Colonic mucosa (tissue), 4 donors: ENCODE results near the gene GRHL3. TPM values are rescaled to one million over a fixed set of nuclear protein-coding genes. Genes with fewer than 3 reads are reported as not detected.

Experiments used
- DNase-seq: peaks from one replicate; pipeline ENCODE4 v3.0.0-alpha.2; 2020
- H3K27ac ChIP-seq: fragments of 200-600 bp; one replicate; pipeline ENCODE4 v1.8.0; 2021
- H3K27me3 ChIP-seq: fragments of 200-600 bp; one replicate; pipeline ENCODE4 v1.8.0; 2021
- H3K36me3 ChIP-seq: fragments of 200-600 bp; one replicate; pipeline ENCODE4 v1.8.0; 2021
- H3K4me1 ChIP-seq: fragments of 200-600 bp; one replicate; pipeline ENCODE4 v1.8.0; 2021; ENCODE audit warnings: mild to moderate bottlenecking
- H3K4me3 ChIP-seq: fragments of 200-600 bp; one replicate; pipeline ENCODE4 v1.8.0; 2021
- H3K9ac ChIP-seq, 2 donors: one replicate each; pipeline ENCODE4 v1.7.0; 2013; ENCODE audit warnings: control low read depth in 2 of 2, low read depth in 2 of 2, low read length in 2 of 2
- H3K9me3 ChIP-seq: fragments of 200-600 bp; one replicate; pipeline ENCODE4 v1.8.0; 2021
- CTCF ChIP-seq: fragments of 200-600 bp; IDR thresholded peaks from one replicate; pipeline ENCODE4 v1.8.0; 2022; ENCODE audit warnings: antibody characterized with exemption, mild to moderate bottlenecking
- intact Hi-C: fragments of 100-400 bp; cut with DNase I; formaldehyde crosslinking; loops from one replicate; pipeline ENCODE4 v1.14.1; 2022
- total RNA-seq, 2 donors: library from RNA; stranded (reverse); fragmentation: NEBNext Ultra II Directional in 1 of 2; extraction: Animal tissue kit (Norgen Biotek cat#: 25700) in 1 of 2; gene quantifications; one replicate each; pipeline ENCODE4 v1.2.1, GENCODE V29; 2021
- donor health status: healthy.
- donor health status: DM: no; HTN: no; CAD: no.
- donor health status: DM: no; HTN: no; CAD: no.

The GRHL3 gene
- total RNA-seq, 2 donors from 2014 or later: 0.64 to 1.5 TPM

GRCh38 chr1:24360681-24361080, 41.5 kb downstream of the GRHL3 start:
- Histone ChIP-seq H3K36me3 (no peaks in the 10 kb centered on the region), H3K9me3 (no peaks in the 10 kb centered on the region), H3K27ac (no peak overlapping the region), H3K9ac (no peak overlapping the region), H3K4me1 (peaks cover 8% of the 10 kb centered on the region), H3K27me3 (no peaks in the 10 kb centered on the region), H3K4me3 (no peak overlapping the region)
- no peak for TF ChIP-seq CTCF
- DNase-seq: no peak
- intact Hi-C loops: no loop called here

GRCh38 chr1:24361811-24362210, 42.7 kb downstream of the GRHL3 start:
- no peak for TF ChIP-seq CTCF
- H3K27ac ChIP-seq: no peak overlapping the region
- no peak overlapping the region for H3K4me3 ChIP-seq
- H3K4me1 ChIP-seq: peaks cover 8% of the 10 kb centered on the region
- intact Hi-C loops: no loop called here
- no peaks in the 10 kb centered on the region for H3K27me3 ChIP-seq
- no peak for DNase-seq
- no peaks in the 10 kb centered on the region for H3K9me3 ChIP-seq
- no peak overlapping the region for H3K9ac ChIP-seq
- no peaks in the 10 kb centered on the region for H3K36me3 ChIP-seq

GRCh38 chr1:24362396-24362795, 43.2 kb downstream of the GRHL3 start:
- Histone ChIP-seq H3K27me3 (no peaks in the 10 kb centered on the region), H3K4me1 (peaks cover 8% of the 10 kb centered on the region), H3K9me3 (no peaks in the 10 kb centered on the region), H3K4me3 (no peak overlapping the region), H3K9ac (no peak overlapping the region), H3K27ac (no peak overlapping the region), H3K36me3 (no peaks in the 10 kb centered on the region)
- no peak for DNase-seq
- no peak for TF ChIP-seq CTCF
- intact Hi-C loops: no loop called here

- Histone ChIP-seq H3K4me1 (peaks cover 8% of the 10 kb centered on the region), H3K4me3 (no peak overlapping the region), H3K9me3 (no peaks in the 10 kb centered on the region), H3K27me3 (no peaks in the 10 kb centered on the region), H3K36me3 (no peaks in the 10 kb centered on the region), H3K9ac (no peak overlapping the region), H3K27ac (no peak overlapping the region)
- no peak for DNase-seq
- no peak for TF ChIP-seq CTCF
- intact Hi-C loops: no loop called here
Observed at GRCh38 chr1:24362982-24363614, 43.9 kb downstream of the GRHL3 start.

- H3K27ac ChIP-seq: no peak overlapping the region
- DNase-seq: no peak
Observed at GRCh38 chr1:24363994-24364393, 44.8 kb downstream of the GRHL3 start.

More at GRCh38 chr1:24363994-24364393, 44.8 kb downstream of the GRHL3 start:
- Histone ChIP-seq H3K36me3 (no peaks in the 10 kb centered on the region), H3K27me3 (no peaks in the 10 kb centered on the region), H3K4me3 (no peak overlapping the region), H3K4me1 (peaks cover 8% of the 10 kb centered on the region), H3K9me3 (no peaks in the 10 kb centered on the region), H3K9ac (no peak overlapping the region)
- intact Hi-C loops: no loop called here
- TF ChIP-seq CTCF: no peak
